GM21619 (cell line): ENCODE measurements around the gene KIF7.
"Not testable (repeated sequence)": the region's sequence is repeated elsewhere in the genome, so short reads cannot be mapped to it uniquely, and the experiment has no call there.

ENCODE experiments used
- ATAC-seq: cut with Tn5 transposase; IDR thresholded peaks from one replicate; pipeline ENCODE4 v1.9.1; 2021; ENCODE audit not compliant: unreplicated experiment

The KIF7 gene

DNA sequence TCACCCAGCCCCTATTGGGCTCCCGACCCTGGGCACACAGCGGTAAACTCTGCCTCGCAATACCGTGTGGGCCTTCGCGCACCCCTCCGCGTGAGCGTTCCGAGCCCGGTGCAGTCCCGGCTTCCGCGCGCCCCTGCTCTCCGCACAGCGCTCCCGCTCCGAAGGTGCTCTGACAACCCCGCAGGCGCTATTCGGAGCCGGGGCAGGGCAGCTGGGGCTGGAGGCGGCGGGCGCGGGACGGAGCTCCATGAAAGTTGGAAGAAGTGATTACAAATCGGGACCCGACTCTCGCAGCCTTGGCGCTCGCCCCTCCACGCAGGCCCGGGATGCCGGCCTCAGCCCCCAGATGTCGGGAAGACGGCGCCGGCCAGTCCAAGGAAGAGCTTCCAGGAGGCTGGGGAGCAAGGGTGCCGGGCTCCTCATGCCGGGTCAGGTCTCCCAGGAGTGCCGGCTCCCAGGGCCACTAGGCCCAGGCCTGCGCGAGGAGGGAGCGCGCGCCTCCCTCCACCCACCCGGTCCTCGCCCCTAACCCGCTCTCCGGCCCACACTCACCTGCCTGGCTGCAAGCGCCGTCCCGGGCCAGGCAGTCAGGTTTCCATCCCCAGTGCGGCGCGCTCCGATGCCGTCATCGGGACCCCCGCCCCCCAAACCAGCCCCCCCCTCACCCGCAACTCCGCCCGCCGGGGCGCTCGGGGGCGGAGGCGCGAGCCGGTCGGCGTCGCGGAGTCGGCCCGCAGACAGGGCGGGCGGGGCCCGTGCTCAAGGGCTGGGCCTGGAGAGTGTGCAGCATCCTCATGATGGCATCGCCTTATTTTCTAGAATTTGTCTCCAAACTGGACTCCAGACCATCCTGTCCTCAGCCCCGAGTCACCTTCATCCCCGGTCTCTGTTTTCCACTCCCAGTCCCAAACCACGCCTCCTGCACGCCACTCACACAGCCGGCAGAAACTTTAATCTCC lies at the start of gene KIF7:
KIF7 (minus strand) TSS at position 621 of the 959 bp plus-strand sequence. CDS start 2,537 bp downstream, outside the sequence.
- ATAC-seq, result no peak

DNA sequence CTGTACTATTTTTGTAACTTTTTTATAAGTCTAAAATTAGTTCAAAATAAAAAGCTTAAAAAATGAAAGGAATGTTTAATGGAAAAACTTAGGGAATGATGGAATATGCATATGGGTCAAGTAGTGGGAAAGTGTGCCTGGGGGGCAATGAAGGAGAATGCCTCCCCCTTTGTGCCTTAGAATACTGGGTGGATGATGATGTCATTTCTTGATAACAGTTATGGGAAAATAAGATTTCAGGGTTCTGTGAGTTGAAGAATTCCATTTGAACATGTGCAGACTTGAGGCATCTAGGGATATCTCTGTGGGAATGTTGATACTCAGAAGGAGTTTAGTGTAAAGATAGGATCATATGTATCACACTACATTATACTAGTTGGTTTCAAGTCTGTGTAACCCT lies 49.1 kb upstream of the KIF7 start:
- ATAC-seq, result no peak

DNA sequence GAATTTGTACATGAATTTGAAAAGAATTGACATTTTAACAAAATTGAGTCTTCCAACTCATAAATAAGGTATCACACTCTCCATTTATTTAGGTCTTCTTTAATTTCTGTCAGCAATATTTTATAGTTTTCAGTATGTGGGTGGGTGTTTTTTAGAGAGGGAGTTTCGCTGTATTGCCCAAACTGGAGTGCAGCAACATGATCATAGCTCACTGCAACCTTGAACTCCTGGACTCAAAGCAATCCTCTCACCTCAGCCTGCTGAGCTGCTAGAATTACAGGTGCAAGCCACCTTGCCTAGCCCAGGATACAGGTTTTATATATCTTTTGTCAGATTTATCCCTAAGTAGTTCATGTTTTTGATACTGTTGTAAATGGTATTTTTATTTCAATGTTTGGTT lies 39.9 kb upstream of the KIF7 start:
- ATAC-seq, result no peak

DNA sequence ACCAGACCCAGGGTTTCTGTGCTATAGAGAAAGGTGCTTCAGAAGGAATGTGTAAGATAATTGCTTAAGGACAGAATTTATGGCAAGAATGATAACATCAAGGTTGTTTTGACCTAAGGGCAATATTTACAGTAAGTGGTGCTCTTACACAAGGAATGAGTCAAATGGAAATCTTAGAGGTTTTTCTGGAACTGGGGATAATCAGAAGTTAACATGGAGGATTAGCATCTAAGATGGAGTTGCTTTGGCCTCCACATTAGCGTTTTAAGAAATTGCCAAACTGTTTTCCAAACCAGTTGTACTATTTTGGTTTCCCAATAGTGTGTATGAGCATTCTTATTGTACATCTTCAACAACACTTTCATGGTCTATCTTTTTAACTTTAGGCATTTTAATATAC lies 38.4 kb upstream of the KIF7 start:
- ATAC-seq, result no peak

DNA sequence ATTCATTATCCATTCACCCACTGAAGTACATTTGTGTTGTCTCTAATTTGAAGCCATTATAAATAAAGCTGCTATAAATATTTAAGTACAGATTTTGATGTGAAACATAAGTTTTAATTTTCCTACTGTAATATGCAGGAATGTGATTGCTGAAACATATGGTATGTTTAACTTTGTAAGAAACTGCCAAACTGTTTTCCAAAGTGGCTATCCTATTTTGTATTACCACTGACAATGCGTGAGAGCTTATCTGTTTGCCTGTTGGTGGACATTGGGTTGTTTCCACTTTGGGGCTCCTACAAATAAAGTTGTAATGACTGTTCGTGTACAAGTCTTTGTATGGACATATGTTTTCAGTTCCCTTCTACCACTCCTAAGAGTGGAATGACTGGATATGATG lies 37.8 kb upstream of the KIF7 start:
- ATAC-seq, result no peak

DNA sequence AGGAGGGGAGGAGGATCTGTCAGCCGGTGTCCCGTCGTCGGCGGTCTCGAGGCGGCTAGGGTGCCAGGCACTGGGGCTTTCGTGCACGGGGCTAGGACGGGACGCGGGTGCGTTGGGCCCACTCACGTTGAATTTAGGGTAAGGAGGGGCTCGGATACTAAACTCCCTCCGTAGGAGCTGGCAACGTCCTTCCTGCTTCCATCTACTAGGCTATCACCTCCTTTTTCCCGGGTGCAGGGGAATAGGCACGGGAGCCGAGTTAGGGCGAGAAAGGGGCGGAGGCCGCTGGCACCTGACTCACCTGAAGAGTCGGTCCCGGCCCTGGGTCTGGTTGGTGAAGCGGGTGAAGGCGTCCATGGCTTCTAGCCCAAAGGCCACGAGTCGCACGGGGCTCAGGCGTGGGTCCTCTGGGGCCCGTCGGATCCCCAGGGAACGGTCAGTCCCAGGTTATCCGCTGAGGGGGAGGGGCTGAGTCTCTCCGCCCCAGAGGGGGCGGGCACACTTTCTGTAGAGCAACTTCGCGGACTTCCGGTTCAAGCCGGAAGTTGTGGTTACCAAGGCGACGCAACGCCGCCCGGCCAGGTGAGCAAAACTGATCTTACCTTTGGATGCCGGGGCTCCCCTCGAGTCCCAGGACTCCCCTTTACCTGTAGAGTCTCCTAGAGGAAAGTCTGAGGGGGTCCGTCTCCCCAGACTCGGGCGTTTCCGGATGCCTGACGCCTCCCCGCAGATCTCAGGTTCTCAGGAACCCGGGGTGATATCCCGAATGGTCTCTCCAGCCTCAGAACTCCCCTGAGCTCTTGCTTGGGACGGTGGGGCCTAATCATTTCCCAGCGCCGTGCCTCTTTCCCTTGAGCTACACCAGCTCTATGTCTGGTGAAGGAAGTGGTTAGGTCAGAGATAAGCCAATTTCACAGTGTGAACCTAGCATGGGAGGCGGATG lies 35.3 kb upstream of the KIF7 start, which contains the start of the genes PEX11A and WDR93:
PEX11A (minus strand) TSS at position 479 of the 943 bp plus-strand sequence; CDS start at position 357, 122 bp downstream.
WDR93 (plus strand) TSS at position 536 of the 943 bp plus-strand sequence. CDS start 10,936 bp downstream, outside the sequence.
- ATAC-seq, result peak; percentile 88

DNA sequence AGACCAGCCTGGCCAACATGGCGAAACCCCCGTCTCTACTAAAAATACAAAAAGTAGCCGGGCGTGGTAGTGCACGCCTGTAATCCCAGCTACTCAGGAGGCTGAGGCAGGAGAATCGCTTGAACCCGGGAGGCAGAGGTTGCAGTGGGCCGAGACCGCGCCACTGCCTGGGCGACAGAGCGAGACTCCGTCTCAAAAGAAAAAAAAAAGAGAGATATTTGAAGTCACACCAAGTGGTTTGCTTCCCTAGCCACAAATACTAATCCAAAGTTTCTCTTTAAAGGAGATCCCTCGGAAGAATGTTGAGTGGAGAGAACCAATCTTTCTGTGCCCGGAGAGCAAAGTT lies 34.6 kb upstream of the KIF7 start:
- not testable (repeated sequence) for ATAC-seq

DNA sequence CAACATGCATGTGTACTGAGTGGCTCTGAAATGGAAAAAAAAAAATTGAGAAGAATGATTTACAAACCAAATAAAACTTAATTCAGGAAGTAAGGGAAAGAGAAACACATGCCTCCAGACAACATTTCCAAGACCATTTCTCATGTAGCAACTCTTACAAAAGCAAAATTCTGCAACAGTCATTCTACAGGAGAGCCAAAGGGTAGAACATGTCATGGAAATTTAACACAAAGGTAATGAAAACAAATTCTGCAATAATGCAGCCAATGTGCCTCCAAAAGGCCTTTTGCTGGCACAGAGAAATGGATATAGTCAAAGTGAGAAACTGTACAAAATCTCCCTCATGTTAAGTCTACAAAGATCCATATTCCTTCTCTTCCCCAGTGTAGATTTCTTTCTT lies 31.3 kb upstream of the KIF7 start:
- ATAC-seq, result no peak

GRCh38 chr15:89685995-89686394 lies 30.7 kb upstream of the KIF7 start:
- ATAC-seq, result no peak

GRCh38 chr15:89681146-89681545 lies 25.9 kb upstream of the KIF7 start:
- ATAC-seq, result no peak

- ATAC-seq, result no peak
These were observed 25.1 kb upstream of the KIF7 start for GRCh38 chr15:89680282-89680873.

GRCh38 chr15:89679212-89679611 lies 23.9 kb upstream of the KIF7 start, which contains the start of gene PLIN1:
TSS of gene PLIN1 (minus strand) at chr15:89679367. CDS start at chr15:89677489, 1,878 bp downstream.
- ATAC-seq, result no peak

DNA sequence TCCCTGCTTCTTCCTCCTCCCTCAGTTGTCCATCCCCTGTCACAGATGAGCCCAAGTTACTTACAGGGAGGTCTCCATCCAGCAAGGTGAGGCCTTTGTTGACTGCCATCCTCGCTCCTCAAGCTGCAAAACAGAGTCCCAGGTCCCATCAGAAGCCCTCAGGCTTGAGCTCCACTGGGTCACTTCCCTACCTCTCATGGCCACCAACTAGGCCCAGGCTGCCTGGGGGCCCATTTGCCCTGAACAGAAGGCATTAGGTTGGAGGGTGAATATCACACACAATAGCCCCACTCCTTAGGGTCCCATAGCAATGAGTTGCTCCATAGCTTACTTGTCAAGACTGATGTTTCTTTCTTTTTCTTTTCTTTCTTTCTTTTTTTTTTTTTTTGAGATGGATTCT lies 22.1 kb upstream of the KIF7 start:
- no peak for ATAC-seq

DNA sequence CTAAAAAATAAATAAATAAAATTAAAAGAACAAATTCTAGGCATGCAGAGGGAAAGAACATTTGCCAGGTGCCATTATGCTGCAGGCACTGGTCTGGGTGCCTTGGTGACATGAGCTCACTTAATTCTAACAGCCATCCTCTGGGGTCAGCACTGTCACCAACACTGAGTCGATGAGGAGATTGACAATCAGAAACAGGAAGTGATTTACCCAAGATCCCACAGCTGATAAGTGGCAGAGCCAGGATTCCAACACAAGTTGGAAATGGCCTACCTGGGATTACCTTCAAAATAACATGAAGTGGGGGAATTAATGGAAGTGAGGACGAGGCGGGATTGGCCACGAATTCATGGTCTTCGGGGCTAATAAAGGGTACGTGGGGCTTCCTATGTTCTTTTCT lies 20.3 kb upstream of the KIF7 start:
- no peak for ATAC-seq

- no peak for ATAC-seq
These were observed 19.3 kb upstream of the KIF7 start for GRCh38 chr15:89674526-89674925.

DNA sequence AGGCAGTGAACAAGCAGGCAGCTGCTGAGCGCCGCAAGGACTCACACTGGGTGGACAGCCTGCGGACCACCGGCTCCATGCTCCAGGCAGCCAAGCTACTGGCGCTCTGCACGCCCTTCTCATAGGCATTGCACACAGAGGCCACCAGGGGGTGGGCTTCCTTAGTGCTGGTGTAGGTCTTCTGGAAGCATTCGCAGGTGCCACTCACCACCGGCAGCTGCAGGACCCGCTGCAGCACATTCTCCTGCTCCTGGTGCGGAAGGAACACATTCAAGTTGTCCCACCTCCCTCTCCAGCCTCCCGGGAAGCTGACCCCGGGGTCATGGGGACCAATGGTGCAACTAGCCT lies 17.9 kb upstream of the KIF7 start:
- ATAC-seq, result no peak

DNA sequence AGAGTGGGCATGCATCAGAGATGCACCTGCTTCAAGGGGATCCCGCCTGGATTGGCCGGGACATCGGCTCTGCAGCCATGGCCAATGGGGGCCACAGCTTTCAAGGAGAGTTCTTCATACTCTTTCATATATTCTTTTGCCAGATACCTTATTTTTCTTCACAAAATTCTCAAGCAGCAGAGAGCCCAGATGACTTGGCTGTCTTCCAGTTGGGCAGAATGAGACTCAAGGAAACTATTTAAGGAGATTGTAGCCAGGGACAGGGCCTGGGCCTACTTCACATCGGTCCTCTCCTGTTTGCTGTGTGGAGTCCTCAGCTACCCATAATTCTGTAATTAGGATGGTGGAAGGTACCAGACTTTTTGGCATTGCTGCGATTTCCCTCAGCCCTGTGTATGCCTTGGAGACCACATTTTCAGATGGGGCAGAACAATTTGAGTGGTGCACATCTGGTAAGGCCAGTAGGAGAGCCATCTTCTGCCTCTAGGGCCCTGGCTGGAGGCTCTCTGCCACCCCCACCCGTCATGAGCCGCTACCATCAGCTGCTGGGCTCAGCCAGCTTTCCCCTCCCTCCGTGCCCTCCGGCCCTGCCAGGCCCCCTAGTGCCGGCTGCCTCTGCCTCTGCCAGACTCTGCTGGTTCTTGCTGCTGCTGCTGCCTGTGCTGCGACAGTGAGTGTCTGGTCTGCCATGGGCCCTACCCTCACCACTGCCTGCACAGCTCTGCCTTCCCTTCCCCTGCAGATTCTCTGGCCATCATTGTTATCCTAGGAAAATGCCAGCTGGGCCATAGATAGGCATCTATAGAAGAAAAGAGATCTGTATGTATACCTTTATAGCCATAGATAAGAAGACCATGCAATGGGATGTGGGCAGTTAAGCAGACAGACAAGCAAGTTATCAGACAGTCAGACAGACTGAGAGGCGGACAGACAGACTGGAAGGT lies 17.2 kb upstream of the KIF7 start:
- ATAC-seq, result no peak

- no peak for ATAC-seq
These were observed 16.4 kb upstream of the KIF7 start for GRCh38 chr15:89671687-89672086.

- no peak for ATAC-seq
These were observed 15.8 kb upstream of the KIF7 start for GRCh38 chr15:89670971-89671560.

GRCh38 chr15:89669941-89670340 lies 14.7 kb upstream of the KIF7 start:
- ATAC-seq, result no peak
